Mesendoderm (in vitro differentiated cells): ENCODE data around the gene MINDY3. TPM values are rescaled to one million over a fixed set of nuclear protein-coding genes. Genes with fewer than 3 reads are reported as not detected.

Experiments used
- DNase-seq: peaks from one replicate; pipeline ENCODE4 v3.0.0; 2013
- H2AK5ac ChIP-seq: 2 replicates; pipeline ENCODE4 v1.6.1; 2013; ENCODE audit warnings: low read length, inconsistent platforms
- H2BK120ac ChIP-seq: 2 replicates; pipeline ENCODE4 v1.6.1; 2013; ENCODE audit warnings: low read depth, mild to moderate bottlenecking, low read length, moderate library complexity, mixed read lengths
- H2BK15ac ChIP-seq: replicated peaks from 2 replicates; pipeline ENCODE4 v1.6.1; 2013; ENCODE audit warnings: low read depth, mild to moderate bottlenecking, moderate library complexity
- H2BK5ac ChIP-seq: 2 replicates; pipeline ENCODE4 v1.6.1; 2013; ENCODE audit warnings: low read length, inconsistent platforms
- H3K18ac ChIP-seq: 2 replicates; pipeline ENCODE4 v1.6.1; 2013; ENCODE audit warnings: mild to moderate bottlenecking, low read length, mixed read lengths
- H3K23ac ChIP-seq: one replicate; pipeline ENCODE4 v1.6.1; 2013; ENCODE audit warnings: low read length
- H3K27ac ChIP-seq: 2 replicates; pipeline ENCODE4 v1.5.1; 2013; ENCODE audit warnings: low read depth, mild to moderate bottlenecking, inconsistent platforms, low read length, moderate library complexity
- H3K27me3 ChIP-seq: 2 replicates; pipeline ENCODE4 v1.6.1; 2013; ENCODE audit warnings: low read length, control low read depth, mild to moderate bottlenecking, inconsistent platforms; ENCODE audit not compliant: insufficient read depth, poor library complexity
- H3K36me3 ChIP-seq: 2 replicates; pipeline ENCODE4 v1.6.1; 2013; ENCODE audit warnings: low read length, inconsistent platforms; ENCODE audit not compliant: control insufficient read depth, insufficient read depth
- H3K4ac ChIP-seq: one replicate; pipeline ENCODE4 v1.6.1; 2013; ENCODE audit warnings: low read depth, mild to moderate bottlenecking, low read length, moderate library complexity
- H3K4me1 ChIP-seq: 2 replicates; pipeline ENCODE4 v1.6.1; 2013; ENCODE audit warnings: low read depth, low read length, inconsistent platforms; ENCODE audit not compliant: control insufficient read depth
- H3K4me2 ChIP-seq: 2 replicates; pipeline ENCODE4 v1.6.1; 2013; ENCODE audit warnings: low read length
- H3K4me3 ChIP-seq: 2 replicates; pipeline ENCODE4 v1.5.1; 2013; ENCODE audit warnings: mild to moderate bottlenecking, low read length
- H3K56ac ChIP-seq: one replicate; pipeline ENCODE4 v1.6.1; 2013; ENCODE audit warnings: low read length
- H3K79me1 ChIP-seq: 2 replicates; pipeline ENCODE4 v1.6.1; 2013; ENCODE audit warnings: low read length, inconsistent platforms
- H3K79me2 ChIP-seq: 2 replicates; pipeline ENCODE4 v1.6.1; 2013; ENCODE audit warnings: mild to moderate bottlenecking, low read length; ENCODE audit not compliant: control insufficient read depth, insufficient read depth
- H3K9ac ChIP-seq: 2 replicates; pipeline ENCODE4 v1.6.1; 2013; ENCODE audit warnings: low read length, inconsistent platforms
- H4K5ac ChIP-seq: one replicate; pipeline ENCODE4 v1.6.1; 2013; ENCODE audit warnings: low read length
- H4K8ac ChIP-seq: one replicate; pipeline ENCODE4 v1.6.1; 2013; ENCODE audit warnings: low read depth, mild to moderate bottlenecking, control low read depth, low read length, moderate library complexity
- WGBS: extraction: QIAGEN DNeasy Blood & Tissue Kit; methylation state at CpG from one replicate; pipeline ENCODE4 v1.1.7; 2013; ENCODE audit warnings: low lambda C conversion rate, missing lambda C conversion rate; ENCODE audit not compliant: insufficient coverage; ENCODE audit errors: extremely low coverage; 5-methylcytosine and 5-hydroxymethylcytosine counted together
- polyA plus RNA-seq, 2 experiments: library from polyadenylated mRNA; stranded (reverse); fragments of 200-250 nt; gene quantifications; one replicate each; pipeline ENCODE4 v1.2.3, GENCODE V29; 2013

The MINDY3 gene
- polyA plus RNA-seq (2013, experiment 1 of 2), result 13.3 TPM
- 13.2 TPM for polyA plus RNA-seq (2013, experiment 2 of 2)

DNA sequence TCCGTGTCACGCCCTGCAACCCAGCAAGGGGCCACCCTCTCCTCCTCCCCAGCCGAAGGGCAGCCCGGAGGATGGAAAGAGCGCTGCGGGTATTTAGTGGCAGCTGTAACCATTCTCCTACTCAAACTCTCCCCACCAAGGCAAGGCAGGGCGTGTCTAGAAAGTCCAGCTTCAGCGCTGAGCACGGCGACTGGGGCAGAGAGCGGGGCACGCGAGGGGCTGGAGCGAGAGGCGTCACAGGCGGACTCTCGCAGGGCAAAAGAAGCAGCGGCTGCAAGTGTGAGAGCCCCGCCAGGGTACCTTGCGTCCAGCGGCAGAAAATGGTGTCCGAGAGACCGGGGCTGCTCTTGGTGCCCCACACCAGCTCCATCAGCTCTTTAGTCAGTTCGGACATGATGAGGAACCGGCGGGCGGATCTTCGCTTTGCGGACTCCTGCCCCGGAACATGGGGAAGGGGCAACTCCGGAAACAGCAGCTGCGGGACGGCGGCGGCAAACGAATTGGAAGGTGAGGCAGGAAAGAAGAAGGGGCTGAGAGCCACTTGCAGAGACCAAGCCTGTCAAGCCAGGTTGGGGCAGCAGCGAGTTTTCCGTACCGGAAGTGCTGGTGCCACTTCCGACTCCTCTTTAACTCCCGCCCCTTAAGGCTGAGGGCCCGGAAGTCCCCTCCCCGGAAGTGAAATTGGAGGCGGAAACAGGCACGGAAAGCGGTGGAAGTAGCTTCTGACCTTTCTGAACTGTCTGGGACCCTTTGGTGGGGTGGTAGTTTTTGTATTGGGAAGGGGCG, at the start of gene MINDY3:
TSS of gene MINDY3 (minus strand) at position 602 of the 786 bp plus-strand sequence. CDS start at position 394, 208 bp downstream.
- Histone ChIP-seq H3K27ac (no peak within 1 kb of the TSS), H3K27me3 (no peaks in the 10 kb centered on the region), H2AK5ac (no peak within 1 kb of the TSS), H3K56ac (peak within 1 kb of the TSS; percentile 69), H3K36me3 (no peaks in the 10 kb centered on the region), H3K79me2 (no peaks in the 10 kb centered on the region), H4K8ac (peak within 1 kb of the TSS; percentile 91), H3K4me3 (peak within 1 kb of the TSS; percentile 86), H3K18ac (peak within 1 kb of the TSS; percentile 44), H2BK15ac (no peak within 1 kb of the TSS), H3K4ac (peak within 1 kb of the TSS; percentile 90), H3K4me2 (peak within 1 kb of the TSS; percentile 81), H3K79me1 (peaks cover 4% of the 10 kb centered on the region), H2BK120ac (no peak within 1 kb of the TSS), H3K4me1 (no peaks in the 10 kb centered on the region), H4K5ac (peak within 1 kb of the TSS; percentile 63), H3K23ac (peak within 1 kb of the TSS; percentile 48), H2BK5ac (no peak within 1 kb of the TSS), H3K9ac (peak within 1 kb of the TSS; percentile 56)
- peak; percentile 85 for DNase-seq
- no CpG with 5 or more reads among the region's 47 CpGs for WGBS

GRCh38 chr10:15901889-15902288, 41.6 kb upstream of the MINDY3 start:
- no peak overlapping the region for H2BK120ac ChIP-seq
- no peak overlapping the region for H2BK15ac ChIP-seq
- H3K27ac ChIP-seq, result no peak overlapping the region
- DNase-seq, result peak; percentile 38
- no peaks in the 10 kb centered on the region for H3K79me1 ChIP-seq
- H2BK5ac ChIP-seq, result no peak overlapping the region
- H3K27me3 ChIP-seq, result no peaks in the 10 kb centered on the region
- H3K4ac ChIP-seq, result no peak overlapping the region
- H4K5ac ChIP-seq, result no peak overlapping the region
- H3K56ac ChIP-seq, result no peak overlapping the region
- H3K23ac ChIP-seq, result no peak overlapping the region
- H2AK5ac ChIP-seq, result no peak overlapping the region
- no peaks in the 10 kb centered on the region for H3K4me1 ChIP-seq
- H3K4me2 ChIP-seq, result no peak overlapping the region
- no peaks in the 10 kb centered on the region for H3K36me3 ChIP-seq
- H3K9ac ChIP-seq, result no peak overlapping the region
- no peaks in the 10 kb centered on the region for H3K79me2 ChIP-seq
- WGBS, result no CpG with 5 or more reads among the region's 3 CpGs
- no peak overlapping the region for H3K18ac ChIP-seq
- H3K4me3 ChIP-seq, result no peak overlapping the region
- H4K8ac ChIP-seq, result no peak overlapping the region

- peak; percentile 15 for DNase-seq
- Histone ChIP-seq H3K9ac (no peak overlapping the region), H3K4me3 (no peak overlapping the region), H3K79me2 (no peaks in the 10 kb centered on the region), H2BK15ac (no peak overlapping the region), H3K4ac (no peak overlapping the region), H3K36me3 (no peaks in the 10 kb centered on the region), H2AK5ac (no peak overlapping the region), H3K23ac (no peak overlapping the region), H3K18ac (no peak overlapping the region), H4K8ac (no peak overlapping the region), H3K27ac (no peak overlapping the region), H3K56ac (no peak overlapping the region), H3K27me3 (no peaks in the 10 kb centered on the region), H2BK120ac (no peak overlapping the region), H3K79me1 (no peaks in the 10 kb centered on the region), H3K4me1 (no peaks in the 10 kb centered on the region), H4K5ac (no peak overlapping the region), H3K4me2 (no peak overlapping the region), H2BK5ac (no peak overlapping the region)
- no CpG with 5 or more reads among the region's 4 CpGs for WGBS
These were observed 37.7 kb upstream of the MINDY3 start for GRCh38 chr10:15898046-15898445.

GRCh38 chr10:15897287-15897686, 37.0 kb upstream of the MINDY3 start:
- Histone ChIP-seq H3K79me2 (no peaks in the 10 kb centered on the region), H4K8ac (no peak overlapping the region), H4K5ac (no peak overlapping the region), H3K18ac (no peak overlapping the region), H2BK5ac (no peak overlapping the region), H3K4me2 (no peak overlapping the region), H3K36me3 (no peaks in the 10 kb centered on the region), H3K4ac (no peak overlapping the region), H3K4me3 (no peak overlapping the region), H3K27me3 (no peaks in the 10 kb centered on the region), H3K9ac (no peak overlapping the region), H3K79me1 (no peaks in the 10 kb centered on the region), H3K56ac (no peak overlapping the region), H3K23ac (no peak overlapping the region), H2BK15ac (no peak overlapping the region), H3K4me1 (no peaks in the 10 kb centered on the region), H3K27ac (no peak overlapping the region), H2AK5ac (no peak overlapping the region), H2BK120ac (no peak overlapping the region)
- WGBS, result no CpG with 5 or more reads among the region's 3 CpGs
- DNase-seq, result peak; percentile 16

DNA sequence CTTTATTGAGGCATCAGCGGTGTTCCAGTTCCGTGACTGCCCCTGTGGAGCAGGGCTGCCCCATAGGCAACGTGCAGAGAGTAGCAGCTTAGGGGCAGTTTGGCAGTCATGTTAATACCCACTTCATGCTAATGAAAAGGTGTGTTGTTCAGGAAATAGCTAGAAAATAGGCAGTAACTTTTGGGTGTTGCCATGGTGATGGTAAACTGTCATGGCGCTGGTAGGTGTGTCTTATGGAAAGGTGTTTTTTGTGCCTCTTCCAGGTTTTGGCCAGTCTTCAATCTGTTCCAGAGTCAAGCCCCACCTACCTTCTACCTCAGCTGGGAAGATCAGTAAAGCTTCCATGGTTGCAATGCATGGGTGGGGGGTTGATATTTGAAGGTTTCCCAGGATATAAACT, 36.3 kb upstream of the MINDY3 start:
- no peak overlapping the region for H3K56ac ChIP-seq
- H4K8ac ChIP-seq, result no peak overlapping the region
- no peak overlapping the region for H4K5ac ChIP-seq
- H2BK120ac ChIP-seq, result no peak overlapping the region
- WGBS, result no CpG with 5 or more reads among the region's 4 CpGs
- no peaks in the 10 kb centered on the region for H3K36me3 ChIP-seq
- no peak overlapping the region for H2AK5ac ChIP-seq
- no peak overlapping the region for H3K23ac ChIP-seq
- H2BK5ac ChIP-seq, result no peak overlapping the region
- H3K27ac ChIP-seq, result no peak overlapping the region
- no peak overlapping the region for H3K4ac ChIP-seq
- DNase-seq, result peak; percentile 16
- no peak overlapping the region for H3K9ac ChIP-seq
- H3K4me1 ChIP-seq, result no peaks in the 10 kb centered on the region
- no peak overlapping the region for H3K18ac ChIP-seq
- H2BK15ac ChIP-seq, result no peak overlapping the region
- H3K79me1 ChIP-seq, result no peaks in the 10 kb centered on the region
- no peak overlapping the region for H3K4me2 ChIP-seq
- H3K4me3 ChIP-seq, result no peak overlapping the region
- H3K79me2 ChIP-seq, result no peaks in the 10 kb centered on the region
- H3K27me3 ChIP-seq, result no peaks in the 10 kb centered on the region
